OCI-LY7 (cell line): ENCODE results near the gene AKAP9. TPM values are rescaled to one million over a fixed set of nuclear protein-coding genes. Genes with fewer than 3 reads are reported as not detected.

Experiments used
- BruUV-seq: library from RNA; stranded (reverse); fragments of 400-500 nt; replicated peaks from 2 replicates; lab custom pipeline; 2021; lab: Mats Ljungman, UMichigan
- CTCF ChIA-PET: fragments of 300-600 bp; sonication (Branson Sonifier 250); formaldehyde crosslinking; loops from one replicate; lab custom pipeline; 2022; ENCODE audit warnings: antibody characterized with exemption; ENCODE audit not compliant: unreplicated experiment; lab: Charles Lee
- POLR2A ChIA-PET: fragments of 300-600 bp; sonication (Branson Sonifier 250); formaldehyde crosslinking; loops from one replicate; lab custom pipeline; 2022; ENCODE audit warnings: antibody characterized with exemption; lab: Charles Lee
- DNase-seq: peaks from one replicate; pipeline ENCODE4 v3.0.0-alpha.2; 2015; ENCODE audit warnings: low spot score
- H2AFZ ChIP-seq: fragments of 200-600 bp; sonication (generic), shearing (Covaris generic); 2 replicates; pipeline ENCODE4 v1.6.1; 2014; ENCODE audit warnings: mild to moderate bottlenecking, antibody characterized with exemption, low read length, moderate library complexity
- H3K27ac ChIP-seq: fragments of 200-600 bp; sonication (generic); 2 replicates; pipeline ENCODE4 v1.5.1; 2014; ENCODE audit warnings: mixed run types, low read depth, mild to moderate bottlenecking, moderate library complexity, low read length, inconsistent platforms; ENCODE audit not compliant: poor library complexity, severe bottlenecking
- H3K36me3 ChIP-seq: fragments of 200-600 bp; sonication (generic); 2 replicates; pipeline ENCODE4 v1.6.1; 2014; ENCODE audit warnings: mild to moderate bottlenecking, antibody characterized with exemption, low read length, moderate library complexity, mixed read lengths; ENCODE audit not compliant: insufficient read depth
- H3K4me1 ChIP-seq: fragments of 200-600 bp; sonication (generic); 2 replicates; pipeline ENCODE4 v1.5.1; 2014; ENCODE audit warnings: mild to moderate bottlenecking, low read length; ENCODE audit not compliant: insufficient read depth, poor library complexity, severe bottlenecking
- H3K4me2 ChIP-seq: fragments of 200-600 bp; sonication (generic); 2 replicates; pipeline ENCODE4 v1.6.1; 2014; ENCODE audit warnings: mild to moderate bottlenecking, low read length
- H3K4me3 ChIP-seq: fragments of 200-600 bp; sonication (generic); 2 replicates; pipeline ENCODE4 v1.5.1; 2014; ENCODE audit warnings: mild to moderate bottlenecking, low read depth, low read length; ENCODE audit not compliant: poor library complexity, severe bottlenecking
- H3K79me2 ChIP-seq: fragments of 200-600 bp; sonication (generic); 2 replicates; pipeline ENCODE4 v1.6.1; 2016; ENCODE audit warnings: low read depth, mild to moderate bottlenecking, low read length, moderate library complexity, mixed read lengths; ENCODE audit not compliant: insufficient read depth
- H3K9me2 ChIP-seq: fragments of 200-600 bp; sonication (generic); 2 replicates; pipeline ENCODE4 v1.6.1; 2016; ENCODE audit warnings: mild to moderate bottlenecking, low read length, mixed read lengths; ENCODE audit not compliant: insufficient read depth
- H3K9me3 ChIP-seq: fragments of 200-600 bp; sonication (generic); 2 replicates; pipeline ENCODE4 v1.6.1; 2014; ENCODE audit warnings: mild to moderate bottlenecking, mixed run types, low read length, mixed read lengths
- H4K20me1 ChIP-seq: fragments of 200-600 bp; sonication (generic); 2 replicates; pipeline ENCODE4 v1.6.1; 2014; ENCODE audit warnings: mild to moderate bottlenecking, antibody characterized with exemption, low read length, moderate library complexity, mixed read lengths; ENCODE audit not compliant: insufficient read depth
- CTCF ChIP-seq: fragments of 200-600 bp; sonication (generic); conservative IDR thresholded peaks from 2 replicates; pipeline ENCODE4 v1.5.1; 2014; ENCODE audit warnings: mild to moderate bottlenecking, antibody characterized with exemption, low read length, moderate library complexity, mixed read lengths
- EZH2phosphoT487 ChIP-seq: fragments of 200-600 bp; sonication (generic); IDR thresholded peaks from 2 replicates; pipeline ENCODE4 v1.6.1; 2018; ENCODE audit warnings: low read depth, borderline replicate concordance, mild to moderate bottlenecking, mixed run types, antibody characterized with exemption, low read length, moderate library complexity, mixed read lengths
- intact Hi-C: fragments of 100-400 bp; cut with micrococcal nuclease; formaldehyde crosslinking; loops from one replicate; pipeline ENCODE4 v1.10.0; 2022; ENCODE audit not compliant: unreplicated experiment
- total RNA-seq, 2 experiments: library from RNA; depleted of rRNA in 1 of 2; stranded (reverse); fragments of >200 nt in 1 of 2; shearing (Covaris generic) in 1 of 2; gene quantifications; 2 replicates each; pipeline ENCODE4 v1.2.3, GENCODE V29; 2014 to 2022

AKAP9 gene
- total RNA-seq, 2 experiments from 2014 or later, result 32.6 to 38.1 TPM

GRCh38 chr7:92131093-92131492, 190.4 kb downstream of the AKAP9 start:
- Histone ChIP-seq H3K4me1 (peaks cover 40% of the 10 kb centered on the region), H3K4me3 (peak overlapping the region; percentile 92), H3K9me2 (no peaks in the 10 kb centered on the region), H3K4me2 (peak overlapping the region; percentile 90), H3K9me3 (no peaks in the 10 kb centered on the region), H4K20me1 (peaks cover 15% of the 10 kb centered on the region; the same call in 1 of the 2 replicates), H3K79me2 (peaks cover 47% of the 10 kb centered on the region), H2AFZ (no peak overlapping the region), H3K27ac (no peak overlapping the region), H3K36me3 (peaks cover 58% of the 10 kb centered on the region)
- ChIA-PET POLR2A (interaction anchor here (0.7 to 2.2 kb wide), 3 partner anchors 9 to 277 kb away, joined by 3 to 10 read pairs (median 4); no protein-coding TSS in a partner anchor), CTCF (interaction anchor here (0.9 kb wide), 1 partner anchor 9 kb away, joined by 4 read pairs; no protein-coding TSS in a partner anchor)
- DNase-seq, result no peak
- no TSS peak for BruUV-seq
- intact Hi-C loops, result loop anchor here (5.0 kb wide), 1 partner anchor 249 kb away; the partner anchor contains the start of gene MTERF1
- no peak for TF ChIP-seq CTCF
- TF ChIP-seq EZH2phosphoT487, result no peak

GRCh38 chr7:92131764-92132330, 191.2 kb downstream of the AKAP9 start:
- DNase-seq, result peak; percentile 8
- Histone ChIP-seq H3K4me2 (peak overlapping the region; percentile 90), H3K36me3 (peaks cover 51% of the 10 kb centered on the region), H3K4me1 (peaks cover 40% of the 10 kb centered on the region), H2AFZ (no peak overlapping the region), H4K20me1 (peaks cover 15% of the 10 kb centered on the region; the same call in 1 of the 2 replicates), H3K9me2 (no peaks in the 10 kb centered on the region), H3K79me2 (peaks cover 47% of the 10 kb centered on the region), H3K9me3 (no peaks in the 10 kb centered on the region), H3K27ac (no peak overlapping the region), H3K4me3 (peak overlapping the region; percentile 92)
- BruUV-seq, result no TSS peak
- POLR2A ChIA-PET, result interaction anchor here (0.6 to 2.2 kb wide), 11 partner anchors 10 to 397 kb away, joined by 3 to 10 read pairs (median 4); partner anchors contain the start of gene RBM48
- no peak for TF ChIP-seq EZH2phosphoT487
- intact Hi-C loops, result loop anchor here (5.0 kb wide), 1 partner anchor 250 kb away; the partner anchor contains the start of gene MTERF1
- CTCF ChIA-PET, result interaction anchor here (0.9 kb wide), 1 partner anchor 10 kb away, joined by 4 read pairs; no protein-coding TSS in a partner anchor

- peak overlapping the region; percentile 68 for H3K27ac ChIP-seq
- no peak for DNase-seq
- H3K4me2 ChIP-seq, result peak overlapping the region; percentile 90
- H3K79me2 ChIP-seq, result peaks cover 47% of the 10 kb centered on the region
- H2AFZ ChIP-seq, result peak overlapping the region; percentile 93; the same call in 1 of the 2 replicates
- ChIA-PET CTCF (interaction anchor here (1.2 kb wide), 1 partner anchor 114 kb away, joined by 4 read pairs; no protein-coding TSS in a partner anchor), POLR2A (interaction anchor here (0.6 to 2.2 kb wide), 11 partner anchors 10 to 460 kb away, joined by 3 to 10 read pairs (median 3); partner anchors contain the start of genes AKAP9, ANKIB1, KRIT1 and RBM48)
- no peaks in the 10 kb centered on the region for H3K9me3 ChIP-seq
- TF ChIP-seq EZH2phosphoT487 (no peak), CTCF (no peak)
- peaks cover 40% of the 10 kb centered on the region for H3K4me1 ChIP-seq
- peaks cover 15% of the 10 kb centered on the region; the same call in 1 of the 2 replicates for H4K20me1 ChIP-seq
- intact Hi-C loops, result loop anchor here (5.0 kb wide), 1 partner anchor 251 kb away; the partner anchor contains the start of gene MTERF1
- H3K36me3 ChIP-seq, result peaks cover 37% of the 10 kb centered on the region
- peak overlapping the region; percentile 92 for H3K4me3 ChIP-seq
- no peaks in the 10 kb centered on the region for H3K9me2 ChIP-seq
- no TSS peak for BruUV-seq
Measured at GRCh38 chr7:92133133-92133736, 192.6 kb downstream of the AKAP9 start.
